ENCODE measurements around the gene TRIB2. TPM values are rescaled to one million over a fixed set of nuclear protein-coding genes. Genes with fewer than 3 reads are reported as not detected.

Gene TRIB2
- polyA plus RNA-seq, 2 of the 4 experiments (the other 2 are of a cell fraction) = 0.17 to 0.32 TPM

DNA sequence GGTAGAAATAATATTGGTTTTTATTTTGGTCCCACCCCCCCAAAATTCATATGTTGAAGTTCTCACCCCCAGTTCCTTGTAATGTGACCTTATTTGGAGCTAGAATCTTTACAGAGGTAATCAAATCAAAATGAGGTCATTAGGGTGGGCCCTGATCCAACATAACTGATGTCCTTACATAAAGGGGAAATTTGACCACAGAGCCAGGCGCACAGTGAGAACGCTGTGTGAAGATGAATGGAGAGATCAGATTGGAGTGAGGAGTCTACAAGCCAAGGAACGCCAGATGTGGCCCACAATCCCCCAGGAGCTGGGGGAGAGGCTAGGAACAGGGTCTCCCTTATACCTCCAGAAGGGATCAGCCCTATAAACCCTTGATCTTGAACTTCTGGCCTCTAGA is 31.6 kb upstream of the TRIB2 start:
- Histone ChIP-seq H3K4me3 (no peak overlapping the region), H3K4me1 (no peaks in the 10 kb centered on the region), H3K4me2 (no peak overlapping the region), H3K27ac (no peak overlapping the region), H3K9me3 (no peaks in the 10 kb centered on the region)
- ATAC-seq = no peak
- WGBS (ENCODE audit: missing lambda C conversion rate) = 35% methylated on average over 3 of the region's 3 CpGs
- FAIRE-seq = no peak
- DNase-seq (ENCODE audit: low read depth in 1 of 2, low spot score in 1 of 2) = no peak
- ChIA-PET CTCF (no interaction called here), POLR2A (no interaction called here)
- no peak for TF ChIP-seq EHMT2 (IDR thresholded peaks at IDR 0.05; ENCODE audit: low read depth)
- no peak for TF ChIP-seq HOXA7 (CRISPR knock-in tag; IDR thresholded peaks at IDR 0.05)
- TF ChIP-seq JUN (IDR thresholded peaks at IDR 0.05) = no peak
- no peak for TF ChIP-seq ZNF302 (CRISPR knock-in tag; IDR thresholded peaks at IDR 0.05)
- TF ChIP-seq RARB (CRISPR knock-in tag; IDR thresholded peaks at IDR 0.05) = no peak
- TF ChIP-seq, protein P1, sequence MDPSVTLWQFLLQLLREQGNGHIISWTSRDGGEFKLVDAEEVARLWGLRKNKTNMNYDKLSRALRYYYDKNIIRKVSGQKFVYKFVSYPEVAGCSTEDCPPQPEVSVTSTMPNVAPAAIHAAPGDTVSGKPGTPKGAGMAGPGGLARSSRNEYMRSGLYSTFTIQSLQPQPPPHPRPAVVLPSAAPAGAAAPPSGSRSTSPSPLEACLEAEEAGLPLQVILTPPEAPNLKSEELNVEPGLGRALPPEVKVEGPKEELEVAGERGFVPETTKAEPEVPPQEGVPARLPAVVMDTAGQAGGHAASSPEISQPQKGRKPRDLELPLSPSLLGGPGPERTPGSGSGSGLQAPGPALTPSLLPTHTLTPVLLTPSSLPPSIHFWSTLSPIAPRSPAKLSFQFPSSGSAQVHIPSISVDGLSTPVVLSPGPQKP (IDR thresholded peaks at IDR 0.05; ENCODE audit: low read depth, low read length) = no peak
- no peak for TF ChIP-seq FOSB (CRISPR knock-in tag; IDR thresholded peaks at IDR 0.05)
- TF ChIP-seq CHD4 (IDR thresholded peaks at IDR 0.05; ENCODE audit: borderline replicate concordance) = no peak
- no peak for TF ChIP-seq SMC3 (IDR thresholded peaks at IDR 0.05)
- TF ChIP-seq ZSCAN20 (CRISPR knock-in tag; IDR thresholded peaks at IDR 0.05) = no peak
- TF ChIP-seq EHF (CRISPR knock-in tag; IDR thresholded peaks at IDR 0.05) = no peak
- TF ChIP-seq TFCP2L1 (CRISPR knock-in tag; IDR thresholded peaks at IDR 0.05) = no peak
- TF ChIP-seq FOSL2 (IDR thresholded peaks at IDR 0.05) = no peak
- TF ChIP-seq FOSL2 (CRISPR knock-in tag; IDR thresholded peaks at IDR 0.05) = no peak
- TF ChIP-seq PHF8 (IDR thresholded peaks at IDR 0.05; ENCODE audit: borderline replicate concordance, low read depth) = no peak
- no peak for TF ChIP-seq FOXS1 (CRISPR knock-in tag; IDR thresholded peaks at IDR 0.05)
- no peak for TF ChIP-seq SREBF2 (IDR thresholded peaks at IDR 0.05)
- no peak for TF ChIP-seq USF2 (IDR thresholded peaks at IDR 0.05)
- no peak for TF ChIP-seq HDAC2 (IDR thresholded peaks at IDR 0.05)

GRCh38 chr2:12685956-12686355 is 30.8 kb upstream of the TRIB2 start:
- no peak overlapping the region for H3K4me3 ChIP-seq
- no peaks in the 10 kb centered on the region for H3K4me1 ChIP-seq
- TF ChIP-seq FOSL2 (IDR thresholded peaks at IDR 0.05) (no peak), FOSL2 (CRISPR knock-in tag; IDR thresholded peaks at IDR 0.05) (no peak), TFCP2L1 (CRISPR knock-in tag; IDR thresholded peaks at IDR 0.05) (no peak), NFE2L2 (conservative IDR thresholded peaks at IDR 0.05; ENCODE audit: low read length) (no peak), MAFK (IDR thresholded peaks at IDR 0.05; ENCODE audit: partially characterized antibody) (no peak), POLR2AphosphoS2 (conservative IDR thresholded peaks at IDR 0.05; ENCODE audit: low read length) (no peak), FOSB (CRISPR knock-in tag; IDR thresholded peaks at IDR 0.05) (no peak), SMC3 (IDR thresholded peaks at IDR 0.05) (no peak), MAZ (IDR thresholded peaks at IDR 0.05; ENCODE audit: borderline replicate concordance, low read depth, low read length) (no peak), MYC (IDR thresholded peaks at IDR 0.05; ENCODE audit: borderline replicate concordance, low read length) (no peak), CTCF (IDR thresholded peaks at IDR 0.05) (no peak), FOXS1 (CRISPR knock-in tag; IDR thresholded peaks at IDR 0.05) (no peak), RAD21 (conservative IDR thresholded peaks at IDR 0.05 in 1 of 2, IDR thresholded peaks at IDR 0.05 in 1 of 2) (no peak), EHMT2 (IDR thresholded peaks at IDR 0.05; ENCODE audit: low read depth) (no peak), CBX2 (IDR thresholded peaks at IDR 0.05; ENCODE audit: borderline replicate concordance, low read depth) (no peak), PBX3 (IDR thresholded peaks at IDR 0.05) (no peak), EP300 (IDR thresholded peaks at IDR 0.05) (no peak), ZSCAN20 (CRISPR knock-in tag; IDR thresholded peaks at IDR 0.05) (no peak)
- TF ChIP-seq, protein P2, sequence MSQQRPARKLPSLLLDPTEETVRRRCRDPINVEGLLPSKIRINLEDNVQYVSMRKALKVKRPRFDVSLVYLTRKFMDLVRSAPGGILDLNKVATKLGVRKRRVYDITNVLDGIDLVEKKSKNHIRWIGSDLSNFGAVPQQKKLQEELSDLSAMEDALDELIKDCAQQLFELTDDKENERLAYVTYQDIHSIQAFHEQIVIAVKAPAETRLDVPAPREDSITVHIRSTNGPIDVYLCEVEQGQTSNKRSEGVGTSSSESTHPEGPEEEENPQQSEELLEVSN (IDR thresholded peaks at IDR 0.05; ENCODE audit: borderline replicate concordance, low read depth) = no peak
- DNase-seq (ENCODE audit: low read depth in 1 of 2, low spot score in 1 of 2) (no peak), FAIRE-seq (no peak), ATAC-seq (no peak)
- no peaks in the 10 kb centered on the region for H3K9me3 ChIP-seq
- no peak overlapping the region for H3K4me2 ChIP-seq
- CTCF ChIA-PET = no interaction called here
- 16% methylated on average over 5 of the region's 6 CpGs for WGBS (ENCODE audit: missing lambda C conversion rate)
- POLR2A ChIA-PET = no interaction called here
- H3K27ac ChIP-seq = no peak overlapping the region

All from A549 (cell line).